ENCODE data around the gene UBQLNL.
A peak's percentile ranks its signal among the peaks of the same experiment; 100 is the strongest.

Gene UBQLNL

GRCh38 chr11:5507933-5508305 is 8.6 kb downstream of the UBQLNL start:
- DNase-seq (ENCODE audit: low read depth, low spot score), result no peak

- DNase-seq (ENCODE audit: low read depth, low spot score), result no peak
Measured at GRCh38 chr11:5507177-5507932, 9.1 kb downstream of the UBQLNL start.

- DNase-seq (ENCODE audit: low read depth, low spot score), result no peak
Measured at GRCh38 chr11:5505363-5506048, 11.0 kb downstream of the UBQLNL start.

- no peak for DNase-seq (ENCODE audit: low read depth, low spot score)
Measured at GRCh38 chr11:5504403-5504921, 12.0 kb downstream of the UBQLNL start.

- DNase-seq (ENCODE audit: low read depth, low spot score), result no peak
Measured at GRCh38 chr11:5500393-5500801, 16.1 kb downstream of the UBQLNL start.

- no peak for DNase-seq (ENCODE audit: low read depth, low spot score)
Measured at GRCh38 chr11:5499671-5500070, 16.8 kb downstream of the UBQLNL start.

GRCh38 chr11:5489576-5490357 is 26.7 kb downstream of the UBQLNL start:
- no peak for DNase-seq (ENCODE audit: low read depth, low spot score)

GRCh38 chr11:5488798-5489399 is 27.6 kb downstream of the UBQLNL start:
- no peak for DNase-seq (ENCODE audit: low read depth, low spot score)

- no peak for DNase-seq (ENCODE audit: low read depth, low spot score)
Measured at GRCh38 chr11:5488385-5488784, 28.1 kb downstream of the UBQLNL start, which contains the start of gene OR52D1. Gene OR52D1 (plus strand): TSS chr11:5488685. CDS start chr11:5488707, 22 bp downstream.

GRCh38 chr11:5486421-5486820 is 30.1 kb downstream of the UBQLNL start:
- DNase-seq (ENCODE audit: low read depth, low spot score), result no peak

GRCh38 chr11:5486003-5486402 is 30.5 kb downstream of the UBQLNL start:
- no peak for DNase-seq (ENCODE audit: low read depth, low spot score)

- peak; percentile 67 for DNase-seq (ENCODE audit: low read depth, low spot score)
Measured at GRCh38 chr11:5476186-5476819, 40.2 kb downstream of the UBQLNL start.

GRCh38 chr11:5473921-5474320 is 42.6 kb downstream of the UBQLNL start:
- DNase-seq (ENCODE audit: low read depth, low spot score), result no peak

- DNase-seq (ENCODE audit: low read depth, low spot score), result no peak
Measured at GRCh38 chr11:5467527-5467926, 49.0 kb downstream of the UBQLNL start.
